Hepatocyte (in vitro differentiated cells): Measurements from ENCODE around the gene NPB.

Experiments
- EZH2 ChIP-seq: fragments of 200-600 bp; sonication (generic); IDR thresholded peaks from 2 replicates; pipeline ENCODE4 v1.6.1; 2016; ENCODE audit warnings: antibody characterized with exemption, mild to moderate bottlenecking, borderline replicate concordance
- TF ChIP-seq, protein P1 (sequence below): fragments of 200-600 bp; sonication (generic); IDR thresholded peaks from 2 replicates; pipeline ENCODE4 v1.5.1; 2016; ENCODE audit warnings: antibody characterized with exemption, mild to moderate bottlenecking; ENCODE audit not compliant: poor library complexity

- TF ChIP-seq, protein P1, sequence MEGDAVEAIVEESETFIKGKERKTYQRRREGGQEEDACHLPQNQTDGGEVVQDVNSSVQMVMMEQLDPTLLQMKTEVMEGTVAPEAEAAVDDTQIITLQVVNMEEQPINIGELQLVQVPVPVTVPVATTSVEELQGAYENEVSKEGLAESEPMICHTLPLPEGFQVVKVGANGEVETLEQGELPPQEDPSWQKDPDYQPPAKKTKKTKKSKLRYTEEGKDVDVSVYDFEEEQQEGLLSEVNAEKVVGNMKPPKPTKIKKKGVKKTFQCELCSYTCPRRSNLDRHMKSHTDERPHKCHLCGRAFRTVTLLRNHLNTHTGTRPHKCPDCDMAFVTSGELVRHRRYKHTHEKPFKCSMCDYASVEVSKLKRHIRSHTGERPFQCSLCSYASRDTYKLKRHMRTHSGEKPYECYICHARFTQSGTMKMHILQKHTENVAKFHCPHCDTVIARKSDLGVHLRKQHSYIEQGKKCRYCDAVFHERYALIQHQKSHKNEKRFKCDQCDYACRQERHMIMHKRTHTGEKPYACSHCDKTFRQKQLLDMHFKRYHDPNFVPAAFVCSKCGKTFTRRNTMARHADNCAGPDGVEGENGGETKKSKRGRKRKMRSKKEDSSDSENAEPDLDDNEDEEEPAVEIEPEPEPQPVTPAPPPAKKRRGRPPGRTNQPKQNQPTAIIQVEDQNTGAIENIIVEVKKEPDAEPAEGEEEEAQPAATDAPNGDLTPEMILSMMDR, result no peak
- no peak for TF ChIP-seq EZH2
These were observed 2.0 kb downstream of the NPB start for GRCh38 chr17:81903896-81904599.
